Hippocampal formation (tissue), 2 donors: ENCODE measurements around the gene CNOT2.
"Not testable (repeated sequence)": the region's sequence is repeated elsewhere in the genome, so short reads cannot be mapped to it uniquely, and the experiment has no call there.

Source experiments
- DNase-seq, 2 donors: peaks; one replicate each; lab custom pipeline; 2025; lab: John Stamatoyannopoulos, UW

CNOT2 gene

DNA sequence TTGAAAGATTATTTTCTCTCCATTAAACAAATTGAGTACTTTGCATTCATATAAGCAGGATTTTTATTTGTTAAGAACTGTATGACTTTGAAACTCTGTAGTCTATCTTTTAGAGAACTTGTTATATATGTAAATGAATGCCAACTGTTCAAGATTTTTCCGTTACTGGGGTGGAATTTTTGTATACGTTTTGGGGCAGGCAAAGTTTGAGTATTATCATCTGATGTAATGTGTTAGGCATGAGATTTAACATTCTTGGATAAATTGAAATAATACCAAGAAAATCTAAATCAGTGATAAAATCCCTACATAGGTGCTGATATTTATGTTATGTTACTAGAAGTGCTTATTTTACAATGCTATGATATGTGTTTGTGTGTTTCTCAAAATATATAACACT lies 8.4 kb downstream of the CNOT2 start:
- no peak for DNase-seq

DNA sequence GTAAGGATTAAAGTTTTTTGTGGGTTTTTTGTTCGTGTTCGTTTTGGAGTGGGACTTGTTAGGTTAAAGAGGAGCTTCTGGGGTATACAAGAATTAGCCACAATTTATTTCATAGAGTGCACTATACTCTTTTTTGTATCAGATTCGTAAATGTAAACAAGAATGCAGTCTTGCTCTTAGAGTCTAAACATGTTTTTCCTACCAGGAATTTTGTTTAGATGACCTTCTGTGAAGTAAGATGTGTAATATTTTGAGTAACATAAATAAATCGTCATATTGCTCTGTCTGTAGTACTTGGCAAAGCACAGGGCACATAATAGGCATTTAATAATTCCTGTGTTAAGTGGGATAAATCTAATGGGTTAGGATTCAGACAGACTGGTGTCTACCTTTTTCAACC lies 9.6 kb downstream of the CNOT2 start:
- no peak for DNase-seq

DNA sequence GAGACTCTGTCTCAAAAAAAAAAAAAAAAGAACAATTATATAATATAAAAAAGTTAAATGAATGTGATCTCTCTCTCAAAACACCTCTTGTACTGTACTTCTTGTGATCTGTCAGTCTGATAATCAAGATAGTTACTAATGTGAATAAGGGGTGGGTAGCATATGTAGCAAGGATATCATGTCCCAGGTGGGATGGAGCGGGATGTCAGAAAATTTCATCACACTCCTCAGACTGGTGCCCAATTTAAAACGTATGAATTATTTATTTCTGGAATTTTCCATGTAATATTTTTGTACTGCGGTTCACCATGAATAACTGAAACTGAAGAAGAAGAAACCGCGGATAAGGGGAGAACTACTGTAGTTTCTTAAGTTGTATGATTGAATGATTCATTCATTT lies 11.0 kb downstream of the CNOT2 start:
- no peak for DNase-seq

DNA sequence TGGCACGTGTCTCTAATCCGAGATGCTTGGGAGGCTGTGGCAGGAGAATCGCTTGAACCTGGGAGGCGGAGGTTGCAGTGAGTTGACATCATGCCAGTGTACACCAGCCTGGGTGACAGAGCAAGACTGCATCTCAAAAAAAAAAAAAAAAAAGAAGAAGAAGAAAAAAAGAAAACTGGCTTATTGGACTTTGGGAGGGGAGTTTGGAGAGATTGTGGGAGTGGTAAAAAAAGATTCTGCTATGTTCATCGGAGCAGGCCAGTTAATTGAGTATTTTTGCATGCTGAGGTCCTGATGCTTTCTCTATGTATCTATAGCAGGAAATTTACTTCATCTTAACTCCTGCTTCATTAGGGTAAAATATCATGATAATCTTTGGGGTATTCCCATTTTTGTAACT lies 11.6 kb downstream of the CNOT2 start:
- no peak for DNase-seq

DNA sequence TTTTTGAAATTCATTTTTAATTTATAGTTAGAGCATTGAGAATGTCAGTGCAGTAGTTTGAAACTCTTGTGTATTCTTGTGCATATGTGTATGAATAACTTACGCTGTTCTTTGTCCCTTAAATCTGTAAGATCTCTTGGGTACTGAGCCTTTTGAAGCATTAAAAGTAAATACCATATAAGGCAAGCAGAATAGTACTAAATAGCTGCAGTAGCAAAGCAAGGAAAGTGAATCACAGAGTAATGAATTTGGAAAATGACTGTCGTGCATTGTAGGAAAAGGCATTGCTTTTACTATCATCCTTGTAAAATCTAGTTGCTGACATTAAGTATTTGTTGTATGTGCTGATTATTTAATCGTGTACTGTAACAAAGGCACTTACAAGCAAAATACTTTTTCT lies 12.1 kb downstream of the CNOT2 start:
- DNase-seq: no peak

DNA sequence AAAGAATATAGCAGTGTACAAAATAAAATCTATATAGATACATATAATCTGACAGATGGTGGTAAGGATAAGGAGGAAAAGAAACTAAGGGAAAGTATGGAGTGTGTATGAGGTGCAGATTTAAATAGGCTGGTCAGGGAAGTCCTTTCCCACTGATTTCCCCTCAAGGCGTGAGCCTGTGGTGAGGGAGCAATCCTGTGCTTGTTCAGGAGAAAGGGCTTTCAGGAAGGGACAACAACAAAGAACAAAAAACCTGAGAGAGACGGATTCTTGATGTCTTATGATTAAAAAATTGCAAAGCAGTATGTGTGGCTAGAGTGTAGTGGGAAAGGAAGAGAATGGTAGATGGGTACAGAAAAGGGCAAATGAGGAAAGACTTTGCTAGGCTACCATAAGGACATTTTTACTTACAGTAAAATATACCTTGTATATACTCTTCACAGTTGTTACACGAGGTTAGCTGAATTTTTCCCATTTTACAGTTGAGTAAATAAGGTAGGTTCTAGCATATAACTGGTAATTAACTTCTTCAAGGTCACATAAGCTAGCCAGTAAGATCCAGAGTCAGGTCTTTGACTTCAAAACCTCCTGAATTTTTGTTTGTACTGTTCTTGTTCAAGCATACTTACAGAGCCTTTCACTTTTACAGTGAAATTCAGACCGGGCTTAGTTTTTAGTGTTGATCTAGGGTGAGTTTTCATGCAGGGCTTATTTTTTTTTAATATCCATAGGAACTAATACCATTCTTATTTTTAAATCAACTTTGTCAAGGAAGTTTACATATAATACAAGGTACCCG lies 15.6 kb downstream of the CNOT2 start:
- no peak for DNase-seq

DNA sequence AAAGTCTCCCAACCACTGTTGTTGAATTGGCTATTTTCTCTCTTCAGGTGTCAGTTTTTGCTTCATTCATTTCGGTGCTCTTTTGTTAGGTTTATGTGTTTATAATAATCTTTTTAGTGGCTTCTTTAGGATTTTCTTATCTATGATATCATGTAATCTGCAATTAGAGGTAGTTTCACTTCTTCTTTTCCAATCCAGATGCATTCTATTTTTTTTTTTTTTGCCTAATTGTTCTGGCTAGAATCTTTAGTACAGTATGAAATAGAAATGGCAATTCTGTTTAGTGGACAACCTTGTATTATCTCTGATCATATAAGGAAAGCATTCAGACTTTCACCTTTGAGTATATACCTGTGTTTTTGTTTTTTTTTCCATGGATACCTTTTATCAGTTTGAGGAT lies 17.4 kb downstream of the CNOT2 start:
- DNase-seq: no peak

DNA sequence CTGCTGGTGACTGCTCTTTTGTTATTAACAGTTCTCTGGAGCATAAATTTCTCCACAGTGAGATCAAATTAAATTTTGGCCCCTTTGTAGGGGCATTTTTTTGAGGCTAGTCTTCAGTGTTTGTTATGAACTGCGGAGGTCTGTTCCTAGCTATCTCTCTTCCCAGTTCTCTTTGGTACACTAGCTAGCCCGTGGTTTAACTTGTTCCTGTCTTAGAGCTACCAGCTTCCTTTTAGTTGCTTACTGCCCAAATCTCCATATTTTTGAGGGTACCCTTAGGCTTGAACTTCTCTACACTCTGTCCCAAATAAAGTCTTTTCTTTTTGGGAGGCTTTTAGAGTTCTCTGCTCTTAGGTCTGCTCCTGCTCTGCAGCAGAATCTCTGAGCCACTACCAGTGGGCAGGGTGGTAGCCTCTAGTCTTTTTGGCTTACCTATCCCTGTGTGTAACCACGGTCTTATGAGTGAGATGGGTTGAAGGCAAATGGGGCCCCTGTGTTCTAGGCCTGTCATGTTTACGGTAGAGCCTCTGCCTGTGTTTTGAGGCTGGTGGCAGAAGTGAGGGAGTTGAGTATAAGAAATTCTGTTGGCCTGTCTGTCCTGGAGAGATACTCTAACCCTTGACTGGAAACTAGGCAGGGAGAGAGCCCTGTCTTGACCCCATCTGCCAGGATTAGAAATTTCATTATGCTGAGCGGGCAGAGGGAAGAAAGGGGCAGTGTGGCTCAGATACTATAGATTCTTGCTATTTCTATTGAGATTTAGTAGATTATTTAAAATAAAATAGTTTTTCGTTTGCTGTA lies 21.0 kb downstream of the CNOT2 start:
- no peak for DNase-seq

DNA sequence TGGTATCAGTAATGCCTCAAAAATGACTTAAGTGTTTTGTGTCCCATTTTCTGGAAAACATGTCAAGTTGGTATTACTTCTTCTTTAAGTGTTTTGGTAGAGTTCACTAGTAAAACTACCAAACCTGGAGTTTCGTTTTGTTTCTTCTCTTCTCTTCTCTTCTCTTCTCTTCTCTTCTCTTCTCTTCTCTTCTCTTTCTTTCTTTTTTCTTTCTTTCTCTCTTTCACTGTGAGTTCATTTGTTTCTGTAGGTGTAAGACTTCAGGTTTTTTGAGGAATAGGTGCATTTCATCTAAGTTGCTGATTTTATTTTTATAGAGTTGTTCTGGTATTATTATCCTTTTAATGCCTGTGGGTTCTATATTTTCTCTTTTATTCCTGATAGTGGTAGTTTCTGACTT lies 21.9 kb downstream of the CNOT2 start:
- DNase-seq: no peak

DNA sequence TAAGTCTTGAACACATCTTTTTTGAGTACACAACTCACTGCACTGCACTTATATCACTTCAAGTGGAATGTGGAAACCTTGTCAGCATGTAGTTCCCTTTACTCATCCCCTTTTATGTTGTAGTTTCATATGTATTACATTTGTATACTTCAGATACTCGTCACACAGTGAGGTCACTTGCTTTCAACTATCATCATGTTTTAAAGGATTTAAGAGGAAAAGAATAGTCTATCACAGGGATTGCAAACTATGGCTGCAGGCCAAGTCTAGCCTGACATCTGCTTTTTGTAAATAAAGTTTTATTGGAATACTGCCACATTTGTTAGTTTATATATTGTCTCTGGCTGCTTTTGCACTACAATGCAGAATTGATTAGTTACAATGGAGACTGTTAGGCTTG lies 24.3 kb downstream of the CNOT2 start:
- DNase-seq: no peak

DNA sequence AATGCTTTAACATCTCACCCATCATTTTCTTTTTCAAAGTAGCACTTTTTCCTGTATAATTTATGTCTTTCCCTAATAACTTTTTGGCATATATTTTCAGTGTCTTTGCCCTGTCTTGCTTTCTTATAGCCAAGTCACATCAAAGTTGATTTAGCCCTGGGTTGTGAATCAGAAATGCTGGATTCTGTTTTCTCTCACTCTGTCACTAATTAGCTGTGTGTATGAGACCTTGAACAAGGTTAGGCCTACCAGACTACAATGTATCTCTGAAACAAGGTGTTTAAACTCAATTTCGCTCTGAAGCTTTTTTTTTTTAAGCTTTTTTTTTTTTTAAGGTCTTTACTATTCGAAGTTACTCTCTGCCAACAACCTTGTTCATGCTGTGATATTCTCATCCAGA lies 25.7 kb downstream of the CNOT2 start:
- DNase-seq: no peak

DNA sequence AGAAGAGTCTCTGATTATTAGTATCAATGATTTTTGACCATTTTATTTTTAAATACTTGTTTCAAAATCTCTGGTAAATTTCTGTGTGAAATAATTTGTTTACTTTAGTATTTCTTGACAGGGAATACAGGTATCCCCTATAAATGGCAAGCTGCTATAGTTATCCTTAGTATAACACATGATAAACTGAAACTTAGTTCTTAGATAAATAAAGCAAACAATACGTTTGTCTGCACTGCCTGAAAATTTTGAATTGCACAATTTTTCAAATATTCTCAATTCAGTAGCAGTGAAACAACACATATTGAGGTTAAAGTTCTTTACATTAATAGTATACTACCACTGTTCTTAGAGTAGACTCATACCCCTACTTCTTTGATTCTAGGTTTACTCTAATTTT lies 26.9 kb downstream of the CNOT2 start:
- no peak for DNase-seq

DNA sequence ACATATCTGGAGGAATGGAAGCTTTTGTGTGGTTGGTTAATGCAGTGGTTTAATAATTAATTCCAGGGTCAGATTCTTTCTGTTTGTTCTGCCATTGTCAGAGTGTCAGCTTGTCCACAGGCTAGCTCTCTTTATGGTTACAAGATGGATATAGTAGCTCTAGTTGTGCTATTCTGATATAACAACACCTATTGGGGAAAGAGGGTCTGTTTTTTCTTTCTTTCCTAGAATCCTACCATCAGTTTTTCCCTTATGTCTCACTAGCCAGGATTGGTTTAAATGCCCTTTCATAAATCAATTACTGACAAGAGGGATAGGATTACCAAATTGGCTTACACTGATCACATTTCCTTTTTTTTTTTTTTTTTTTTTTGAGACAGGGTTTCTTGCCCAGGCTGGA lies 27.8 kb downstream of the CNOT2 start:
- no peak for DNase-seq

DNA sequence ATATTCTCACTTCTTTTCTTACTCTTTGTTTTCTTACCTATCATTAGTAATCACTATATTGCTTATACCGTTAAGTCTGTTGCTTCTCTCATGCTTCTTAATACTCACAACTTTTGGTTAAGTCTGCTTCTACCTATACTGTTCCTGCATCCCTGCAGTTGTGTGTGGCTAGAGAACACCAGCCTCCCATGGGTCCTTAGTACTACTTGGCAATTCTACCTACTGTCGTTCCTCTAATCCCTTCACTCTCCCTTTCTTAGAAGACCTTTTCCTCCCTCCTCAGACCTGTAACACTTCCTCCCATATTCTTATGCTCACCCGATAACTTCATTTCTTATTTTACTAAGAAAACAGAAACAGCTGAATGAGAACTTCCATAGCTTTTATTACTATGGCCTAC lies 29.3 kb downstream of the CNOT2 start:
- DNase-seq: no peak

DNA sequence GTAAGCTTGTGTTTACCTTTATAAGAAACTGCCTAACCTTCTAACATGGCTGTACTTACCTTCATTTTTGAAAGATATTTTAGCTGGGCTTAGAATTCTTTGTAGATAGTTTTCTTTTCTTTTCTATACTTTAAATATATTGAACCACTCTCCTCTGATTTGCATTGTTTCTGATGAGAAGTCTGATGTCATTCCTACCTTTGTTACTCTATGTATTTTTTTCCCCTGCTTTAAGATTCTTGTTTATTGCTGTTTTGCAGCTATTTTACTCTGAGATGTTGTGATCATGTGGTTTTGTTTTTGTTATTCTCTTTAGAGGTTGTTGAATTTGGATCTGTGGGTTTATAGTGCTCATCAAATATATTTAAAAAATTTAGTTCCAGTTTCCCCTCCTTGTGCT lies 31.8 kb downstream of the CNOT2 start:
- DNase-seq: no peak

DNA sequence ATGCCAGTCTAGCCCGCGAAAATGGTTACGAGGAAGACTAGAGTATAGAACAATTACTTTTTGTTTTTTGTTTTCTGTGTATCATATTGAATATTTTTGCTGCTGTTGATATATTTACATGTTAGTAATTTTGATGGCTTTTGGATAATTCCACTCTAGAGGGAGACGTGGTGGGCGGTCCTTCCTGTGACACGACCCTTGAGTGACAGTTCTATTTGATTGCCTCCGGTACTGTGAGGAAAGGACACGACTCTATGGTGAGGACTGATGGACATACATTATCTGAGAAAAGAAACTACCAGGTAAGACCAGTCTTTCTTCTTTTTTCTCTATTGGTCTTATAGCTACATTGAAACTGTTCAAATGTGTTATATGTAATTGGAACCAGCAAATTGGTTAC lies 34.7 kb downstream of the CNOT2 start:
- DNase-seq: no peak

DNA sequence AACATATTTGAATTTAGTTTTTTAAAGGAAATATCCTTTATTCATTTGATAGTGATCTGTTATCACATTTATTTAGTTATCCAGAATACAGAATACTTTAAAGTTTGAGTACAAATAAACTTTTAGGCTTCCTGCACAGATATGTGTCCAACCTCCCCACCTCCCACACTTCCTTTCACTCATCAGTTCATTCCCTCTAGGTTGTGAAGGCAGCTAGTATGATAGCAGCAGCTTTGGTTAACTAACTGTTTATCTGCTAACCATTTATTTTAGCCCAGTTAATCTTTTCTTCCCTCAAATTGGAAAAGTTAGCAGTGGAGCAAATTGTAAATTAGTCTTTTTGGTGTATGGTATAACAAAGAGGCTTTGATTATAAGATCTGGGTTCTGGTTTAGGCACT lies 35.7 kb downstream of the CNOT2 start:
- no peak for DNase-seq

DNA sequence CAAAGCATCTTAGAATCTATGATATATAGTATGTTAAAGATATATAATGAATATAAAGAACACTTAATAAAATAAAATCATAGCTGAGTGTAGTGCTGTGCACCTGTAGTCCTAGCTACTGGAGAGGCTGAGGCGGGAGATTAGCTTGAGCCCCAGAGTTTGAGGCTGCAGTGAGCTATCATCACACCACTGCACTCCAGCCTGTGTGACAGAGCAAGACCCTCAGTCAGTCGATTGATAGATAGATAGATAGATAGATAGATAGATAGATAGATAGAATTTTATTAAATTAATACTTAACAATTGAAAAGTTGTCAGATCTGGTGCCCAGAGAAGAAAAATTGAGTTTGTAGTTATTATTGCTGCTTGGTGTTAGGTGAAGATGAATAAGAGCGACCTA lies 40.0 kb downstream of the CNOT2 start:
- no peak for DNase-seq

DNA sequence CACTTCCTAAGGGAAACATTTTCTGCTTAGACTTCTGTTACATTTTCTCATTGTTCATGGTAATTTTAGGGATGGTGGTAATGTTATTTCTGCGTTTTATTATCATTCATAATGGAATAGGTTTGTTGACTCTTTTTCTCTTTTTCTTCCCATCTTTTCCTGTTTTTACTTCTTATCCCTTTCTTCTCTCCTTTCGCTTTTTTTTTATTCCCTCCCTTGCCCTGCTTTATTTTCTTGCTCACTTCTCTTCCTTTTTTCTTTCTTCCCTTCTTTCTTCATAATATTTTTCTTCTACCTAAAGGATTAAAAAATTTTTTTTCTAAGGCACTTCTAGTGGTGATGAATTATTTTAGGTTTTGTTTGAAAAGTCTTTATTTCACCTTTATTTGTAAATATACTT lies 45.6 kb downstream of the CNOT2 start:
- no peak for DNase-seq

DNA sequence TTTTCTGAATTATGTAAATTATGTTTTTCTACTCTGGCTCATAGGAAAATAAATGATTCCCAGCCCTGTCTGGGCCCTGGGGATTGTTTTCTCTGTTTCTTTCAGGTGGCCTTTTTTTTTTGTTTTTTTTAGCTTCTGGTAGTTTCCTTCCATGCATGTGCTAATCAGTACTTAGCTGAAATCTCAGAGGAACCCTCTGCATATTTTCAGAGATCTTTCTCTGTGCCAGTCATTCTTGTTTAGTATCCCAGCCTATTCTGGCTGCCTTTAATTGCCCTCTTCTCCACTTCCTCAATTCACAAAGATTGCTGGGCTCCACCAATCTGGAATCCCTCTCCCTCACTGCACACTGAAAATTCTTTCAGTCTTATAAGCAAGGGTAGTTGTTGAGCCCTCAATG lies 46.9 kb downstream of the CNOT2 start:
- DNase-seq: no peak

DNA sequence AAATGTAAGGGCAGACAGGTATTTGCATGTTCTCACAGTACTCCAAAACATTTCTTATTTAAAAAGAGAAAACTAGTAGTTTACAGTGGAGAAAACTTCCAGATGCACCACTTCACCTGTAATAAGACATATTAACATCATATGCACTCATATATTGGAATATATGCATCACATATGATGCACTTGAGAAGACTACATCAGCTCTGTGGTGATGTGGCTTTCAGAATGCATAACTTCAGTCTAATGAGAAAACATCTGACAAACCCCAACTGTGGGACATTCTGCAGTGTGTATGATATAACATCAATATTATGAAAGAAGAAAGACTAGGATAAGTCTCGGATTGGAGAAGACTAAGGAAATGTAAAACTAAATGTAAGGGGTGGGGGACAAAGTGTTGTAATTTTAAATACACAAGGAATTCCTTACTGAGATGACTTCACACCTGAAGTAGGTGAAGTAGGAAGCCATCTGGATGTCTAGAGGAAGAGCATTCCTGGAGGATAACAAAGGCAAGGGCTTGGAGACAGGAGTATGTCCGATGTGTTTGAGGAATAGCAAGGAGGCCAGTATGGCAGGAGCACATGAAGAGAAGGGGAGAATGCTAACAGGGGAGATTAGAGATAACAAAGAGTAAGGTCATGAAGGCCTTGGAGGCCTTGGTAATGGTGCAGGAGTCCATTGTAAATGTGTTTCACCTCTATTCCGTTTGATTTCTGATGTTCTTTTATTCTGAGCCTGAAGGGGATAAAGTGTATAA lies 49.0 kb downstream of the CNOT2 start:
- DNase-seq: no peak

DNA sequence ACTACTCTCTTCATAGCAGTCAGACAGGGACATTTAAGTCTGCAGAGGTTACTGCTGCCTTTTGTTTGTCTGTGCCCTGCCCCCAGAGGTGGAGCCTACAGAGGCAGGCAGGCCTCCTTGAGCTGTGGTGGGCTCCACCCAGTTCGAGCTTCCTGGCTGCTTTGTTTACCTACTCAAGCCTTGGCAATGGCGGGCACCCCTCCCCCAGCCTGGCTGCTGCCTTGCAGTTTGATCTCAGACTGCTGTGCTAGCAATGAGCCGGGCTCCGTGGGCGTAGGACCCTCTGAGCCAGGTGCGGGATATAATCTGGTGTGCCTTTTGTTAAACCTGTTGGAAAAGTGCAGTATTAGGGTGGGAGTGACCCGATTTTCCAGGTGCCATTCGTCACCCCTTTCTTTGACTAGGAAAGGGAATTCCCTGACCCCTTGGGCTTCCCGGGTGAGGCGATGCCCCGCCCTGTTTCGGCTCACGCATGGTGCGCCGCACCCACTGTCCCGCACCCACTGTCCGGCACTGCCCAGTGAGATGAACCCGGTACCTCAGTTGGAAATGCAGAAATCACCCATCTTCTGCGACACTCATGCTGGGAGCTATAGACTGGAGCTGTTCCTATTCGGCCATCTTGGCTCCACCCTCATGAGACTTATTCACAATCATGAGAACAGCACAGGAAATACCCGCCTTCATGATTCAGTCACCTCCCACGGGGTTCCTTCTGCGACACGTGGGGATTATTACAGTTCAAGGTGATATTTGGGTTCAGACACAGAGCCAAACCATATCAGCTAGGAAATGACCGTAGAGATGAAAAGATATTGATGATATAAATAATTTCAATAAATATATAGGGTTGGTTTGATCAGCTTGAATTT lies 61.7 kb downstream of the CNOT2 start:
- not testable (repeated sequence) for DNase-seq
